CD14-positive monocyte (primary cell): Measurements from ENCODE around the gene TRMO. TPM values are rescaled to one million over a fixed set of nuclear protein-coding genes. Genes with fewer than 3 reads are reported as not detected.

ENCODE experiments used
- DNase-seq, 3 donors: peaks; one replicate each; pipeline ENCODE4 v3.0.0-alpha.2; 2011 to 2022
- H2AFZ ChIP-seq: 2 replicates; pipeline ENCODE4 v1.6.0; 2012; ENCODE audit warnings: mild to moderate bottlenecking, low read depth, low read length, inconsistent platforms; ENCODE audit not compliant: insufficient read depth, poor library complexity, severe bottlenecking
- H3K27ac ChIP-seq, 2 donors: 1 replicate in 1 of 2; 2 replicates in 1 of 2; pipeline ENCODE4 v1.5.1; 2012 to 2013; ENCODE audit warnings: low read length in 2 of 2, control low read depth in 1 of 2, inconsistent platforms in 1 of 2, low read depth in 1 of 2, mild to moderate bottlenecking in 1 of 2
- H3K27me3 ChIP-seq, 2 donors: one replicate each; pipeline versions ENCODE4 v1.6.0 to v1.6.1; 2011 to 2013; ENCODE audit warnings: low read length in 2 of 2; ENCODE audit not compliant: control insufficient read depth in 2 of 2, insufficient read depth in 2 of 2
- H3K36me3 ChIP-seq, 2 donors: replicated peaks in 1 of 2; 1 replicate in 1 of 2; 2 replicates in 1 of 2; pipeline versions ENCODE4 v1.5.1 to v1.6.1; 2012 to 2013; ENCODE audit warnings: low read length in 2 of 2, control low read depth in 1 of 2, inconsistent platforms in 1 of 2, mild to moderate bottlenecking in 1 of 2; ENCODE audit not compliant: insufficient read depth in 2 of 2, control insufficient read depth in 1 of 2
- H3K4me1 ChIP-seq, 2 donors: 1 replicate in 1 of 2; 2 replicates in 1 of 2; pipeline versions ENCODE4 v1.5.1 to v1.6.1; 2012 to 2013; ENCODE audit warnings: low read length in 2 of 2, control low read depth in 1 of 2, inconsistent platforms in 1 of 2, mild to moderate bottlenecking in 1 of 2, moderate library complexity in 1 of 2; ENCODE audit not compliant: insufficient read depth in 2 of 2, control insufficient read depth in 1 of 2
- H3K4me2 ChIP-seq: replicated peaks from 2 replicates; pipeline ENCODE3; 2012; ENCODE audit warnings: low read length, moderate library complexity, mild to moderate bottlenecking; ENCODE audit not compliant: poor library complexity, severe bottlenecking; ENCODE audit errors: extremely low read depth
- H3K4me3 ChIP-seq, 3 experiments: fragments of 200-600 bp in 1 of 3; sonication (generic) in 1 of 3; replicated peaks in 1 of 3; 1 replicate in 2 of 3; 2 replicates in 1 of 3; pipeline ENCODE4 v1.5.1; 2011 to 2013; ENCODE audit warnings: low read length in 3 of 3, mild to moderate bottlenecking in 3 of 3, control low read depth in 2 of 3, low read depth in 2 of 3, inconsistent platforms in 1 of 3, moderate library complexity in 1 of 3
- H3K79me2 ChIP-seq: 2 replicates; pipeline ENCODE4 v1.6.0; 2012; ENCODE audit warnings: mild to moderate bottlenecking, control low read depth, inconsistent platforms, low read length, moderate library complexity; ENCODE audit not compliant: insufficient read depth
- H3K9ac ChIP-seq: 2 replicates; pipeline ENCODE4 v1.6.0; 2017; ENCODE audit warnings: low read length, mild to moderate bottlenecking; ENCODE audit not compliant: insufficient read depth, poor library complexity, severe bottlenecking
- H3K9me3 ChIP-seq, 2 donors: replicated peaks in 1 of 2; 1 replicate in 1 of 2; 2 replicates in 1 of 2; pipeline versions ENCODE4 v1.5.1 to v1.6.1; 2012 to 2013; ENCODE audit warnings: low read length in 2 of 2, control low read depth in 1 of 2; ENCODE audit not compliant: control insufficient read depth in 1 of 2, insufficient read depth in 1 of 2
- H4K20me1 ChIP-seq: 2 replicates; pipeline ENCODE4 v1.6.0; 2012; ENCODE audit warnings: mild to moderate bottlenecking, low read length, control low read depth, moderate library complexity; ENCODE audit not compliant: insufficient read depth
- H3K27ac Mint-ChIP-seq, 7 donors: one replicate each; pipeline ENCODE4 v1.8.0; 2020; ENCODE audit warnings: mild to moderate bottlenecking in 7 of 7, mixed read lengths in 7 of 7, moderate library complexity in 6 of 7, inconsistent platforms in 2 of 7
- H3K27me3 Mint-ChIP-seq, 3 donors: one replicate each; pipeline ENCODE4 v1.8.0; 2021 to 2022; ENCODE audit warnings: low read depth in 3 of 3, mild to moderate bottlenecking in 3 of 3, mixed read lengths in 3 of 3, moderate library complexity in 3 of 3, inconsistent platforms in 1 of 3
- H3K36me3 Mint-ChIP-seq, 2 donors: one replicate each; pipeline ENCODE4 v1.8.0; 2020; ENCODE audit warnings: mixed read lengths in 2 of 2, inconsistent platforms in 1 of 2, mild to moderate bottlenecking in 1 of 2
- H3K4me1 Mint-ChIP-seq: one replicate; pipeline ENCODE4 v1.8.0; 2020; ENCODE audit warnings: mild to moderate bottlenecking, mixed read lengths
- H3K4me3 Mint-ChIP-seq, 2 donors: one replicate each; pipeline ENCODE4 v1.8.0; 2020; ENCODE audit warnings: mild to moderate bottlenecking in 2 of 2, mixed read lengths in 2 of 2, moderate library complexity in 1 of 2
- H3K9me3 Mint-ChIP-seq, 7 donors: one replicate each; pipeline ENCODE4 v1.8.0; 2020 to 2022; ENCODE audit warnings: mixed read lengths in 7 of 7, mild to moderate bottlenecking in 6 of 7, moderate library complexity in 6 of 7, inconsistent platforms in 2 of 7
- WGBS: methylation state at CpG from one replicate; pipeline ENCODE4 v1.1.5; 2013; ENCODE audit warnings: missing lambda C conversion rate; ENCODE audit not compliant: insufficient coverage; 5-methylcytosine and 5-hydroxymethylcytosine counted together
- intact Hi-C, 2 donors: fragments of 100-400 bp; cut with micrococcal nuclease; formaldehyde crosslinking; loops; one replicate each; pipeline versions ENCODE4 v1.15.0 to v1.15.1; 2023
- polyA plus RNA-seq, 3 donors: library from polyadenylated mRNA; depleted of rRNA in 1 of 3; unstranded in 2 of 3; stranded (reverse) in 1 of 3; fragments of 300-500 nt in 2 of 3; fragments of >200 nt in 1 of 3; fragmentation: Illumina TruSeq in 2 of 3; gene quantifications; 1 replicate in 2 of 3; 2 replicates in 1 of 3; pipeline ENCODE4 v1.2.3, GENCODE V29; 2012 to 2021
- TF ChIP-seq, protein P1 (sequence below): fragments of 200-600 bp; IDR thresholded peaks from one replicate; pipeline ENCODE4 v1.8.0; 2022; ENCODE audit warnings: antibody characterized with exemption, mild to moderate bottlenecking

The TRMO gene
- polyA plus RNA-seq, 3 donors, result 13.4 to 20.6 (median 13.5) TPM

- Histone ChIP-seq H3K4me3 (no peak overlapping the region), H3K79me2 (no peaks in the 10 kb centered on the region), H3K9ac (no peak overlapping the region), H4K20me1 (no peaks in the 10 kb centered on the region), H3K27ac (no peak overlapping the region), H3K27me3 (no peaks in the 10 kb centered on the region), H3K9me3 (no peaks in the 10 kb centered on the region), H2AFZ (no peak overlapping the region), H3K4me1 (no peaks in the 10 kb centered on the region), H3K36me3 (no peaks in the 10 kb centered on the region), H3K4me2 (no peak overlapping the region)
- Mint-ChIP-seq H3K4me3 (no peak overlapping the region), H3K36me3 (no peaks in the 10 kb centered on the region), H3K4me1 (no peaks in the 10 kb centered on the region), H3K27ac (no peak overlapping the region), H3K9me3 (no peaks in the 10 kb centered on the region), H3K27me3 (peaks cover 0 to 2% (median 2%) of the 10 kb centered on the region in 3 donors)
- TF ChIP-seq, protein P1, sequence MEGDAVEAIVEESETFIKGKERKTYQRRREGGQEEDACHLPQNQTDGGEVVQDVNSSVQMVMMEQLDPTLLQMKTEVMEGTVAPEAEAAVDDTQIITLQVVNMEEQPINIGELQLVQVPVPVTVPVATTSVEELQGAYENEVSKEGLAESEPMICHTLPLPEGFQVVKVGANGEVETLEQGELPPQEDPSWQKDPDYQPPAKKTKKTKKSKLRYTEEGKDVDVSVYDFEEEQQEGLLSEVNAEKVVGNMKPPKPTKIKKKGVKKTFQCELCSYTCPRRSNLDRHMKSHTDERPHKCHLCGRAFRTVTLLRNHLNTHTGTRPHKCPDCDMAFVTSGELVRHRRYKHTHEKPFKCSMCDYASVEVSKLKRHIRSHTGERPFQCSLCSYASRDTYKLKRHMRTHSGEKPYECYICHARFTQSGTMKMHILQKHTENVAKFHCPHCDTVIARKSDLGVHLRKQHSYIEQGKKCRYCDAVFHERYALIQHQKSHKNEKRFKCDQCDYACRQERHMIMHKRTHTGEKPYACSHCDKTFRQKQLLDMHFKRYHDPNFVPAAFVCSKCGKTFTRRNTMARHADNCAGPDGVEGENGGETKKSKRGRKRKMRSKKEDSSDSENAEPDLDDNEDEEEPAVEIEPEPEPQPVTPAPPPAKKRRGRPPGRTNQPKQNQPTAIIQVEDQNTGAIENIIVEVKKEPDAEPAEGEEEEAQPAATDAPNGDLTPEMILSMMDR, result no peak
- 100% methylated on average over 3 of the region's 5 CpGs for WGBS
- DNase-seq, result no peak
- intact Hi-C loops, result no loop called here
Observed at GRCh38 chr9:97962575-97962974, 40.3 kb upstream of the TRMO start.

DNA sequence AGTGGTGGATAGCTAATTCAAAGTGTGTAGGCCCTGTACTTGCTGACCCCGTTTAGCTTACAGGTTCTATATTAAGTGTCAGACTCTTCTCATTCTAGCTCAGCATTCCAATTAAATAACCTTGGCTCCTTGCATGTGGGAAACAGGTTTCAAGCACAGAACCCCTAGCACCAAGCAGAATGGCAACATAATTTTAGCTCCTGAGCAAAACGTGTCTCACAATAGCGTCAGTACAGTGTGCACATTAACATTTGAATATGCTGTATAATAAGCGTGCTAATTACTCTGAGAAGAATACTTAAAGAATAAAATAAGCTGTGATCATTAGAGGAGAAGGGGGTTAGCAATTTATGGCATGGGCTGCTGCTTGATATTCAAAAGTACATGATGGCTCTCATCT lies 39.8 kb upstream of the TRMO start:
- no peaks in the 10 kb centered on the region for H4K20me1 ChIP-seq
- H3K27ac ChIP-seq, result no peak overlapping the region
- no peaks in the 10 kb centered on the region for H3K4me1 ChIP-seq
- WGBS, result 100% methylated on average over 1 of the region's 4 CpGs
- no peaks in the 10 kb centered on the region for H3K27me3 ChIP-seq
- no peaks in the 10 kb centered on the region for H3K9me3 ChIP-seq
- Mint-ChIP-seq H3K27me3 (peaks cover 0 to 2% (median 2%) of the 10 kb centered on the region in 3 donors), H3K4me3 (no peak overlapping the region), H3K4me1 (no peaks in the 10 kb centered on the region), H3K9me3 (no peaks in the 10 kb centered on the region), H3K36me3 (no peaks in the 10 kb centered on the region), H3K27ac (no peak overlapping the region)
- no peaks in the 10 kb centered on the region for H3K79me2 ChIP-seq
- H3K4me3 ChIP-seq, result no peak overlapping the region
- no peak overlapping the region for H2AFZ ChIP-seq
- TF ChIP-seq, protein P1, result no peak
- DNase-seq, result no peak
- no peak overlapping the region for H3K9ac ChIP-seq
- H3K4me2 ChIP-seq, result no peak overlapping the region
- intact Hi-C loops, result no loop called here
- H3K36me3 ChIP-seq, result no peaks in the 10 kb centered on the region
